Activated naive CD4-positive, alpha-beta T cell treated with anti-CD3 and anti-CD28 coated beads, Interleukin-2, amount 10 ng/mL, durations not matched to agents 7 days and 5 days (primary cell): Measurements from ENCODE around the gene CYP26A1.
A peak's percentile ranks its signal among the peaks of the same experiment; 100 is the strongest.

Source experiments
- CTCF ChIA-PET: fragments of 350-600 bp; sonication (Branson Sonifier 250); formaldehyde crosslinking; loops from one replicate; lab custom pipeline; 2021; ENCODE audit warnings: antibody characterized with exemption; lab: Charles Lee
- DNase-seq: peaks from one replicate; pipeline ENCODE4 v3.0.0-alpha.2; 2020
- H3K27ac Mint-ChIP-seq: one replicate; pipeline ENCODE4 v1.8.0; 2021; ENCODE audit warnings: mild to moderate bottlenecking, moderate library complexity, mixed read lengths
- H3K27me3 Mint-ChIP-seq: one replicate; pipeline ENCODE4 v1.8.0; 2021; ENCODE audit warnings: mild to moderate bottlenecking, mixed read lengths
- H3K36me3 Mint-ChIP-seq: one replicate; pipeline ENCODE4 v1.8.0; 2021; ENCODE audit warnings: mixed read lengths
- H3K4me1 Mint-ChIP-seq: one replicate; pipeline ENCODE4 v1.8.0; 2021; ENCODE audit warnings: mixed read lengths
- H3K4me3 Mint-ChIP-seq: one replicate; pipeline ENCODE4 v1.8.0; 2021; ENCODE audit warnings: mild to moderate bottlenecking, moderate library complexity, mixed read lengths
- H3K9me3 Mint-ChIP-seq: one replicate; pipeline ENCODE4 v1.8.0; 2021; ENCODE audit warnings: mixed read lengths

Gene CYP26A1, protein sequence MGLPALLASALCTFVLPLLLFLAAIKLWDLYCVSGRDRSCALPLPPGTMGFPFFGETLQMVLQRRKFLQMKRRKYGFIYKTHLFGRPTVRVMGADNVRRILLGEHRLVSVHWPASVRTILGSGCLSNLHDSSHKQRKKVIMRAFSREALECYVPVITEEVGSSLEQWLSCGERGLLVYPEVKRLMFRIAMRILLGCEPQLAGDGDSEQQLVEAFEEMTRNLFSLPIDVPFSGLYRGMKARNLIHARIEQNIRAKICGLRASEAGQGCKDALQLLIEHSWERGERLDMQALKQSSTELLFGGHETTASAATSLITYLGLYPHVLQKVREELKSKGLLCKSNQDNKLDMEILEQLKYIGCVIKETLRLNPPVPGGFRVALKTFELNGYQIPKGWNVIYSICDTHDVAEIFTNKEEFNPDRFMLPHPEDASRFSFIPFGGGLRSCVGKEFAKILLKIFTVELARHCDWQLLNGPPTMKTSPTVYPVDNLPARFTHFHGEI

GRCh38 chr10:93073539-93074146, at the start of gene CYP26A1:
CYP26A1 (plus strand) TSS chr10:93073893; CDS start chr10:93073935, 42 bp downstream.
- Mint-ChIP-seq H3K4me1 (peaks cover 25% of the 10 kb centered on the region), H3K9me3 (no peaks in the 10 kb centered on the region), H3K36me3 (peaks cover 5% of the 10 kb centered on the region), H3K27me3 (peaks cover 92% of the 10 kb centered on the region), H3K4me3 (peak within 1 kb of the TSS; percentile 58), H3K27ac (peak within 1 kb of the TSS; percentile 74)
- no peak for DNase-seq
- CTCF ChIA-PET: interaction anchor here (0.8 to 2.3 kb wide), 3 partner anchors 12 to 409 kb away, joined by 3 to 7 read pairs (median 3); partner anchors contain the start of gene MYOF

DNA sequence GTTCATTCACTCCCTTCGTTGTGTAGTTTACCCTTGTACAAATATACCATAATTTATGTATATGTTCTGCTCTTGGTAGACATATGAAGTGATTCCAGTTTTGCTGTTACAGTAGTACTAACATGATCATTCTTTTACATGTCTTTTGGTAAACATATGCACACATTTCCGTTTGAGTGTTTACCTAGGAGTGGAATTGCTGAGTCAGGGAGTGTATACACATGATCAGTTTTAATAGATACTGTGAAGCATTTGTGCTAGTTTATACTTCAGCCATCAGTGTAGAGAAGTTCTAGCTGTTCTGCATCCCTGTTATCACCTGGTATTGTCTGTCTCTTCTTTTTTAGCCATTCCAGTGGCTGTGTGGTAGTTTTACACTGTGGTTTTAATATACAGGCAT, 47.6 kb upstream of the CYP26A1 start:
- no peaks in the 10 kb centered on the region for H3K27me3 Mint-ChIP-seq
- CTCF ChIA-PET: no interaction called here
- H3K4me3 Mint-ChIP-seq: no peak overlapping the region
- H3K4me1 Mint-ChIP-seq: no peaks in the 10 kb centered on the region
- no peaks in the 10 kb centered on the region for H3K9me3 Mint-ChIP-seq
- H3K36me3 Mint-ChIP-seq: no peaks in the 10 kb centered on the region
- DNase-seq: no peak
- H3K27ac Mint-ChIP-seq: no peak overlapping the region

DNA sequence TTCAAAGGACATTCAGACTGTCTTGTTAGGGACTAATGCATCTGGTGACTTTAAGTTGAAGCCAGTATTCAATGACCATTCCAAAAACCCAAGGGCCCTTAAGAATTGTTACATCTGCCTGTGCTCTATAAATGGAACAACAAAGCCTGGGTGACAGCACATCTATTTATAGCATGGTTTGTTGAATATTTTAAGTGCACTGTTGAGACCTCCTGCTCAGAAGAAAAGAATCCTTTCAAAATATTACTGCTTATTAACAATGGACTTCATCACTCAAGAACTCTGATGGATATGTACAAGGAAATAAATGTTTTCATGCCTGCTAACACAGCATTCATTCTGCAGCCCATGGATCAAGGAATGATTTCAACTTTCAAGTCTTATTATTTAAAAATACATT, 46.2 kb upstream of the CYP26A1 start:
- no peaks in the 10 kb centered on the region for H3K4me1 Mint-ChIP-seq
- no peak overlapping the region for H3K4me3 Mint-ChIP-seq
- no peaks in the 10 kb centered on the region for H3K9me3 Mint-ChIP-seq
- no peak overlapping the region for H3K27ac Mint-ChIP-seq
- no peaks in the 10 kb centered on the region for H3K36me3 Mint-ChIP-seq
- CTCF ChIA-PET: no interaction called here
- DNase-seq: no peak
- H3K27me3 Mint-ChIP-seq: no peaks in the 10 kb centered on the region

DNA sequence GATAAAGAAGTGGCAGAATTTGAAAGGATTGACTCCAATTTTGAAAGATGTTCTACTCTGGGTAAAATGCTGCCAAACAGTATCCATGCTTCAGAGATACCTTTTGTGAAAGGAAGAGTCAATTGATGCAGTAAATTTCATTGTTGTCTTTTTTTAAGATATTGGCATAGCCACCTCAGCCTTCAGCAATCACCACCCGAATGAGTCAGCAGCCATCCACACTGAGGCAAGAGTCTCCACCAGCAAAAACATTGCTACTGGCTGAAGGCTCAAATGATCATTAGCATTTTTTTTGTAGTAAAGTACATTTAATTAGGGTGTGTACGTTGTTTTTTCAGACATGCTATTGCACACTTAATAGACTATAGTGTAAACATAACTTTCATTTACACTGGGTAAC, 44.8 kb upstream of the CYP26A1 start:
- Mint-ChIP-seq H3K9me3 (no peaks in the 10 kb centered on the region), H3K4me3 (no peak overlapping the region), H3K27me3 (no peaks in the 10 kb centered on the region), H3K27ac (no peak overlapping the region), H3K36me3 (no peaks in the 10 kb centered on the region), H3K4me1 (no peaks in the 10 kb centered on the region)
- CTCF ChIA-PET: no interaction called here
- DNase-seq: no peak

GRCh38 chr10:93030409-93030808, 43.3 kb upstream of the CYP26A1 start:
- H3K36me3 Mint-ChIP-seq: no peaks in the 10 kb centered on the region
- H3K27ac Mint-ChIP-seq: no peak overlapping the region
- CTCF ChIA-PET: no interaction called here

DNA sequence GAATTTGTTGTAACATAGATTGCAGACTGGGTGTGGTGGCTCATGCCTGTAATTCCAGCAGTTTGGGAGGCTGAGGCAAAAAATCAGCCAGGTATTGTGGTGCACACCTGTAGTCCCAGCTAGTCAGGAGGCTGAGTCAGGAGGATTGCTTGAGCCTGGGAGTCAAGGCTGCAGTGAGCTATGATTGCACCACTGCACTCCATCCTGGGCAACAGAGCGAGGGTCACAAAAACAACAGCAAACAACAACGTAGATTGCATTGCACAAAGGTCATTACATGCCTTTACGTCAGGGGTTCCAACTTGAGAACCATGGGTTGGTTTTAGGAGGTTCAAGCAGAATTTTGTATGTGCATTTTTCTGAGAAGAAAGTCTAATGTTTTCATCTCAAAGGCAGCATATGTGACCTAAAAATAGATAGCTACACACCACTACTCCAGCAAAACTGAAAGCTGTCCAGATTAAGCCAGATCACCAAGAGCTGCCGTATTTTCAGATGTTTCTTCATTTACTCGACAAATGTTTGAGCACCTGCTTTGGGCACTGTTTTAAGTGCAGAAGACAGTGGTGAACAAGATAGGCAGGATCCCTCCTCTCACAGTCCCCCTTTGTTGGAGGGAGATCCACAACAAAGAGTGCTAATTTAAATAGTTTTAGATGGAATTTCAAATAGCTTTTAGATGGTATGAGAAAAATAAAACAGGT, 41.4 kb upstream of the CYP26A1 start:
- no peaks in the 10 kb centered on the region for H3K27me3 Mint-ChIP-seq
- no peak overlapping the region for H3K4me3 Mint-ChIP-seq
- H3K36me3 Mint-ChIP-seq: no peaks in the 10 kb centered on the region
- CTCF ChIA-PET: no interaction called here
- DNase-seq: no peak
- H3K27ac Mint-ChIP-seq: no peak overlapping the region
- H3K9me3 Mint-ChIP-seq: no peaks in the 10 kb centered on the region
- no peaks in the 10 kb centered on the region for H3K4me1 Mint-ChIP-seq

More at GRCh38 chr10:93030409-93030808, 43.3 kb upstream of the CYP26A1 start:
- no peaks in the 10 kb centered on the region for H3K9me3 Mint-ChIP-seq
- H3K4me1 Mint-ChIP-seq: no peaks in the 10 kb centered on the region
- no peak overlapping the region for H3K4me3 Mint-ChIP-seq
- H3K27me3 Mint-ChIP-seq: no peaks in the 10 kb centered on the region
- DNase-seq: no peak

- no peaks in the 10 kb centered on the region for H3K36me3 Mint-ChIP-seq
- CTCF ChIA-PET: no interaction called here
- no peaks in the 10 kb centered on the region for H3K9me3 Mint-ChIP-seq
- DNase-seq: no peak
- H3K4me1 Mint-ChIP-seq: no peaks in the 10 kb centered on the region
- no peak overlapping the region for H3K27ac Mint-ChIP-seq
- H3K27me3 Mint-ChIP-seq: no peaks in the 10 kb centered on the region
- H3K4me3 Mint-ChIP-seq: no peak overlapping the region
These were observed 40.9 kb upstream of the CYP26A1 start for GRCh38 chr10:93032809-93033137.

DNA sequence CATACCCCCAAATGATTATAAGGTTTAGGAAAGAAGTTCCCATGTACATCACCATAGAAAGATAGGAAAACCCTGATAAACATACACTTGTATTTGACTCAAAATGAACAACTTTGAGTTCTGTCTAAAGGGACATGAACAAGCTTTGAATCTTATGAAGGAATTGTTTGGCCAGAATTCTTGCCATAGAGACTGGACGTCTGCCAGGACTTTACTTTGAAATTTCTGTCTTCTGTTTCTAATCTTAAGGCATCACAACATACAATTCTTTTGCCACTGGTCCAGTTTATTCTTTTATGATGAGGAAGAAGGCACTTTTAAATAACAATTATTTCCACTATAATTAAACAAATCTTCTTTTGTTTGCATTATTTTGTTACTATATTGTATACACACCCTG, 39.3 kb upstream of the CYP26A1 start:
- DNase-seq: no peak
- CTCF ChIA-PET: interaction anchor here (1.3 kb wide), 1 partner anchor 28 kb away, joined by 3 read pairs; no protein-coding TSS in a partner anchor
- no peaks in the 10 kb centered on the region for H3K36me3 Mint-ChIP-seq
- no peak overlapping the region for H3K4me3 Mint-ChIP-seq
- no peak overlapping the region for H3K27ac Mint-ChIP-seq
- H3K9me3 Mint-ChIP-seq: no peaks in the 10 kb centered on the region
- no peaks in the 10 kb centered on the region for H3K27me3 Mint-ChIP-seq
- H3K4me1 Mint-ChIP-seq: no peaks in the 10 kb centered on the region

GRCh38 chr10:93039110-93039509, 34.6 kb upstream of the CYP26A1 start:
- Mint-ChIP-seq H3K36me3 (no peaks in the 10 kb centered on the region), H3K27ac (no peak overlapping the region), H3K4me3 (no peak overlapping the region), H3K9me3 (no peaks in the 10 kb centered on the region), H3K27me3 (no peaks in the 10 kb centered on the region), H3K4me1 (no peaks in the 10 kb centered on the region)
- DNase-seq: no peak
- CTCF ChIA-PET: interaction anchor here (1.0 kb wide), 1 partner anchor 74 kb away, joined by 3 read pairs; no protein-coding TSS in a partner anchor

- H3K4me1 Mint-ChIP-seq: no peaks in the 10 kb centered on the region
- H3K4me3 Mint-ChIP-seq: no peak overlapping the region
- H3K27me3 Mint-ChIP-seq: no peaks in the 10 kb centered on the region
- CTCF ChIA-PET: interaction anchor here (0.6 to 0.9 kb wide), 2 partner anchors 38 to 74 kb away, joined by 4 to 5 read pairs; no protein-coding TSS in a partner anchor
- DNase-seq: no peak
- H3K9me3 Mint-ChIP-seq: no peaks in the 10 kb centered on the region
- H3K27ac Mint-ChIP-seq: no peak overlapping the region
- no peaks in the 10 kb centered on the region for H3K36me3 Mint-ChIP-seq
These were observed 34.0 kb upstream of the CYP26A1 start for GRCh38 chr10:93039721-93040120.

GRCh38 chr10:93054486-93054885, 19.2 kb upstream of the CYP26A1 start:
- CTCF ChIA-PET: no interaction called here
- Mint-ChIP-seq H3K4me3 (no peak overlapping the region), H3K27me3 (no peaks in the 10 kb centered on the region), H3K9me3 (no peaks in the 10 kb centered on the region), H3K4me1 (no peaks in the 10 kb centered on the region), H3K27ac (no peak overlapping the region), H3K36me3 (peaks cover 2% of the 10 kb centered on the region)
- no peak for DNase-seq

- Mint-ChIP-seq H3K9me3 (no peaks in the 10 kb centered on the region), H3K4me3 (no peak overlapping the region), H3K36me3 (peaks cover 5% of the 10 kb centered on the region), H3K27ac (no peak overlapping the region), H3K4me1 (peaks cover 12% of the 10 kb centered on the region), H3K27me3 (peaks cover 34% of the 10 kb centered on the region)
- CTCF ChIA-PET: no interaction called here
- DNase-seq: no peak
These were observed 15.6 kb upstream of the CYP26A1 start for GRCh38 chr10:93058139-93058538.

DNA sequence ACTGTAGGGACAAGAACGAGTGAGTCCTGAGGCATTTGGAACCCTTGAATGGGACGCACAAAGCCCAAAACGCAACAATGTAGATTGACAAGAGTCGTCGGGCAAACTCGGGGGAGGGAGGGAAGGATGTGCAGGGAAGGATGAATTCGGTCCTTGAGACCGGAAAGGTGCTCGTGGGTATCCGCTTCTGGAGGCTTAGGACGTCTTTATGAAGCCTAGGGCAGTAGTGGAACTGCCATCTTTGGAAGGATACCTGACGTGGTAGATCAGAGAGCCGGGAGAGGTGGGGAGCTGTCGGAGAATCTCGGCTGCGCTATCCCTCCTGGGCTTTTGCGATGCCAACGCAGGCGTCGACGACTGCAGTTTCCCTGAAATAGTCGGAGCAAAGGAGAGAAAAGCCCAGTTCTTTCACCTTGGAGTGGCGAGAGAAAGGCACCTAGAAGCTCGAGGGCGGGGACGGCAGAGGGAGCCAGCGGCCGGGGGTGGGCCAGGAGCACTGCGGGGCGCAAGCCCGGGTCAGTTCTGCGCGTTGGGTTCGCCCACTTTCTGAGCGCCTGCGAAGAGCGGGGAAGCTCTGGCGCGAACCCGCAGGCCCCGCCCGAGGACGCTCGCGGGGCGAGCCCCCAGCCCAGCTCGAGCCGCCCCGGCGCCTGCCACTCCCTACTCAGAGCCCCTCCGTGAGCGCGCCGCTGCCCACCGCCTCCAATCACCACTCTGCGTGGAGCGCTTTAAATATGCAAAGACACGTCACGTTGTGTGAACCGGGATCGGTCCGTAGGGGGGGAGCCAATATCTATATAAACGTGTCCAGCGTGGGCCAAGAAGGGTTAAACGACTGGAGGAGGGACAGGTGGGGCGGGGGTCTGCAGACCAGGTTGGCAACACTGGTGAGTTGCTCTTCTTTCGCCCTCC, 13.5 kb upstream of the CYP26A1 start, which contains the start of gene CYP26C1:
Gene CYP26C1 (plus strand): TSS at position 824 of the 912 bp plus-strand sequence. CDS start 466 bp downstream, outside the sequence.
- DNase-seq: no peak
- peaks cover 15% of the 10 kb centered on the region for H3K4me1 Mint-ChIP-seq
- H3K36me3 Mint-ChIP-seq: peaks cover 5% of the 10 kb centered on the region

More for the DNA sequence above, 13.5 kb upstream of the CYP26A1 start, which contains the start of gene CYP26C1:
- Mint-ChIP-seq H3K4me3 (peak within 1 kb of the TSS; percentile 31), H3K27ac (no peak within 1 kb of the TSS), H3K9me3 (no peaks in the 10 kb centered on the region), H3K27me3 (peaks cover 55% of the 10 kb centered on the region)
- CTCF ChIA-PET: interaction anchor here (0.9 kb wide), 1 partner anchor 95 kb away, joined by 3 read pairs; no protein-coding TSS in a partner anchor
